ENCODE data around the gene PYGB.

PYGB gene

GRCh38 chr20:25341716-25342680 is 94.1 kb downstream of the PYGB start:
- no peak for DNase-seq

GRCh38 chr20:25344634-25345033 is 96.7 kb downstream of the PYGB start:
- no peak for DNase-seq

GRCh38 chr20:25345721-25346120 is 97.8 kb downstream of the PYGB start:
- DNase-seq: no peak

- DNase-seq: no peak
These were observed 98.5 kb downstream of the PYGB start for GRCh38 chr20:25346349-25346748.

Data from effector CD8-positive, alpha-beta T cell (primary cell).